ENCODE data around the gene MASP2.

Gene MASP2

DNA sequence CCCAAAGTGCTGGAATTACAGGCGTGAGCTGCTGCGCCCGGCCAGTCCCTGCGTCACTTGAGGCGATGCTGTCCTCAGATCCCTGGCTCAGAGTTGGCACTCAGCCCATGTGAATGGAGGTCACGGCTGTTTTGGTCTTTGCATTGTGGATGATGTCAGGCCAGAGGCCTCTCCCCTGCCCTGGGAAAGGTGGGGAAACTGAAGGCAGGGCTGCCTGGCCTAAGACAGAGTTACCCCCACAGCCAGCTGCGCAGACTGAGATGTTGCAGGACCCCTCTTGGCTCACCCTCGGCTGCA lies 821 bp downstream of the MASP2 start:
- DNase-seq (ENCODE audit: insufficient read length, low spot score) (no peak), FAIRE-seq (no peak)
- TF ChIP-seq, protein P1, sequence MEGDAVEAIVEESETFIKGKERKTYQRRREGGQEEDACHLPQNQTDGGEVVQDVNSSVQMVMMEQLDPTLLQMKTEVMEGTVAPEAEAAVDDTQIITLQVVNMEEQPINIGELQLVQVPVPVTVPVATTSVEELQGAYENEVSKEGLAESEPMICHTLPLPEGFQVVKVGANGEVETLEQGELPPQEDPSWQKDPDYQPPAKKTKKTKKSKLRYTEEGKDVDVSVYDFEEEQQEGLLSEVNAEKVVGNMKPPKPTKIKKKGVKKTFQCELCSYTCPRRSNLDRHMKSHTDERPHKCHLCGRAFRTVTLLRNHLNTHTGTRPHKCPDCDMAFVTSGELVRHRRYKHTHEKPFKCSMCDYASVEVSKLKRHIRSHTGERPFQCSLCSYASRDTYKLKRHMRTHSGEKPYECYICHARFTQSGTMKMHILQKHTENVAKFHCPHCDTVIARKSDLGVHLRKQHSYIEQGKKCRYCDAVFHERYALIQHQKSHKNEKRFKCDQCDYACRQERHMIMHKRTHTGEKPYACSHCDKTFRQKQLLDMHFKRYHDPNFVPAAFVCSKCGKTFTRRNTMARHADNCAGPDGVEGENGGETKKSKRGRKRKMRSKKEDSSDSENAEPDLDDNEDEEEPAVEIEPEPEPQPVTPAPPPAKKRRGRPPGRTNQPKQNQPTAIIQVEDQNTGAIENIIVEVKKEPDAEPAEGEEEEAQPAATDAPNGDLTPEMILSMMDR (IDR thresholded peaks at IDR 0.05; ENCODE audit: insufficient read depth, missing control alignments): no peak

DNA sequence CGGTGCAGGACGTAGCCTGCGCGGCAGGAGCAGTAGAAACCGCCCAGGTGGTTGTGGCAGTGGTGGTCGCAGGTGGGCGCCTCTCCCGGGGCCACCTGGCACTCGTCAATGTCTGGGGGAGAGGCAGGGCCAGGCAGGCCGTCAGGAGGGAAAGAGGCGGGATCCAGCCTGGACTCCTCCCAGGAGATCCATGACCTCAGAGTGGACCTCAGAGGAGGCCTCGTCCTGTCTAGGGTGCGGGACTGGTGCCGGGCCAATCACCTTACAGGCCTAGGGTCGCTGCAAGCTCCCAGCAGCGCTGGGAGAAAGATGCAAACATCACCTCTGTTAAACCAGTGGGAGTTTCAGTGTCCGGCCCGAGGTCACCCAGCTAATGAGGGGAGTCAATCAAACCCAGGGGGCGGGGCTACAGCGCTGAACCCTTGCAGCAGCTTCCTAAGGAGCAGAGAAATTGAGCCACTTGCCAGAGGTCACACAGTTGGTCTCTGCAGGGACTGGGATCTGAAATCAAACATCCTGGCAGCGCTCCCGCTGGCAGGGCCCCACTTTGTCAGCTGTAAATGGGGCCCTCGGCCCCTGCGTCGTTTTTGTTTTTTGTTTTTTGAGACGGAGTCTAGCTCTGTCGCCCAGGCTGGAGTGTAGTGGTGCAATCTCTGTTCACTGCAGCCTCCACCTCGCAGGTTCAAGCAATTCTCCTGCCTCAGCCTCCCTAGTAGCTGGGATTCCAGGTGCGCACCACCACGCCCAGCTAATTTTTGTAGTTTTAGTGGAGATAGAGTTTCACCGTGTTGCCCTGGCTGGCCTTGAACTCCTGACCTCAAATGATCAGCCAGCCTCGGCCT lies 1.4 kb downstream of the MASP2 start:
- TF ChIP-seq, protein P1 (IDR thresholded peaks at IDR 0.05; ENCODE audit: insufficient read depth, missing control alignments): no peak
- DNase-seq (ENCODE audit: insufficient read length, low spot score) (no peak), FAIRE-seq (no peak)

DNA sequence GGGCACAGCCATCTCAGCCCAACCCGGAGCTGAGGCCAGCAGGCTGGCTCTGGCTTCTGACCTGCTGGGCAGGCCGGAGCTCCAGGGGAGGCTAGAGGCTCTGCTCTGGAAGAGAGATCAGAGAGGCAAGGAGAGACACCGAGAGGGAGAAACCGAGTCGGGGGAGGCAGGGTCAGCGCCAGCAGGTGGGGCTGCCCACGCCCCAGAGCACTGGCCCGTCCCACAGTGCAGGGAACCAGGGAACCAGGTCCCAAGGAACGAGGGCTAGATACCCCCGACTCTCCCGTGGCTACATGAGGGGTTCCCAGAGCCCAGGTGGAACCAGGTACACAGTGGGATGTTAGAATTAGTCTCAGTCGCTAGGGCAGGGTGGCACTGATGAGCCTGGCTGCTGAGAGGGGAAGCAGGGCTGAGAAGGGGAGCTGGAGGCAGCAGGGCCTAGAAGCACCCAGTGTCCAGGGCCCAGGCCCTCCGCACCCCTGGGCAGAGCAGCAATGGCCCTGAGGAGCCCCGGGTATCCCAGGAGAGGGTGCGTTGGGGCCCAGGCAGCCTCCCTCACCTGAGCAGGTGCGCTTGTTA lies 2.1 kb downstream of the MASP2 start:
- TF ChIP-seq, protein P1 (IDR thresholded peaks at IDR 0.05; ENCODE audit: insufficient read depth, missing control alignments): no peak
- no peak for DNase-seq (ENCODE audit: insufficient read length, low spot score)
- FAIRE-seq: no peak

DNA sequence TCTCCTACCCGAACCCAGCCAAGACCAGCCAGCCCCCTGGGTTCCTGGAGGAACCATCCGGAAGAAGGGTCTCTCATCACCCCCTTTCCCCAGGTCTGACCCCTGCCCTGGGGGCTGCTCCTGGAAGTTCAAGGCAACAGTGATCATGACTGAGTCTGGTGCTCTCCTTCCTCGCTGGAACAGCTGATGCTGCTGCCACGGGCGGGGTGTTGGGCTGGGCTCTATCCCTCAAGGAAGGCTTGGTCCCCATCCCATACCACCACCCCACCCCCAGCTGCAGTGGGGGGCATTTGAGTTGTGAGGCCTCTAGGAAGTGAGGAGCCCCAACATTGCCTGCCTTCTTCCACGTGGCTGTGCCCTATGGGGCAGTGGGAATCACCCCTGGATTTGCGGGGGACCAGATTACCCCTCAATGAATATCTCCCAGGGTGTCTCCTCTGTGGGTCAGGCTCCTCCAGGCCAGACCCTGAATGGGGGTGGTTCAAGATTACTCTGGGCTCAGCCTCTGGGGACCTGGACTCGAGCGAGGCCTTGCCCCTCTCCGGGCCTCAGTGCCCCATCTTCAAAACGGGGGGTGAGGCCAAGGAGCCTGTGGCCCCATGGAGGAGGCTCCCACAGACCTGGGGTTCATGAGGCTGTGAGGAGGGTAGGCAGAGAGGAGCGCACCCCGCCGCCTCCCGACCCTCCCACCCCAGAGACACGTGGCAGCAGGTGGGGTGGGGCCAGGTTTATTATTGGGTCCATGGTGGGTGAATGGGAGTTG lies 2.8 kb downstream of the MASP2 start:
- FAIRE-seq (no peak), DNase-seq (ENCODE audit: insufficient read length, low spot score) (no peak)
- TF ChIP-seq, protein P1 (IDR thresholded peaks at IDR 0.05; ENCODE audit: insufficient read depth, missing control alignments): no peak

DNA sequence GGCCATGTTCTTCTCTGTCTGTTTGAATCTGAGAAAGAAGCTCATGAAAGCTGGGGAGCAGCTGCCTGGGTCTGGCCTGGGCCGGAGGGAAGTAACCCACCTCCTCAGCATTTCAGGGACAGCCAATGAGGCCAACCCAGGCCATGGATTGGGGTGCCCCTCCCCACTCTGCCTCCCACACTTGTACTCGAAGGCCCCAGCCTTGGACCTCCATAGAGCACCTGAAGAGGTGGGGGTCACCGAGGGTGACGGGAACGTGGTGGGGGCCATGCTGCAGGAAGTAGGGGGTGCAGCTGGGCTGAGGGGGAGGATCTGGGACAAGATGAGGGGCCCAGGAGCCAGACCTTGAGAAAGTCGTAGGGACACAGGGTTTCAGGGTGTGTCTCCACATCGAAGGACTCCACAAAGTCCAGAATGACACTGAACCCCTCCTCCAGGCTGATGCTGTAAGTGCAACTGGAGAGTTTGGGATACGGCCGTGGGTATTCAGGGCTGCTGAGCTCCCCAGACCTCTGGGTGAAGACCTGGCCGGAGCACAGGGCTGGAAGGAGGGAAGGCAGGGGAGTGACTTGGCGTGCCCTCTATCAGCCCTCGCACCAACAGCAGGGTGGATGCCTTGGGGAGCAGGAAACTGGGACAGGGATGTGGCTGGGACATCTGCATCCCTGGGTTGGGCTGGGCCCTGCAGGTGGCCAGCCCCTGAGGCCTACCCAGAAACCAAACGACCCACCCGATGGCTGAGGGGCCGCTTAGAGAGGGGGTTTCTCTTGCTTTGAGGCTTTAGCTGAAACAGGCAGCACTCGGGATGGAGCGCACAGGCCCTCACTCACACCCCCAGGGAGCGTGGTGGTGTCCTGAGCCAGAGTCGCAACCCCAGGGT lies 3.8 kb downstream of the MASP2 start:
- FAIRE-seq (no peak), DNase-seq (ENCODE audit: insufficient read length, low spot score) (no peak)

DNA sequence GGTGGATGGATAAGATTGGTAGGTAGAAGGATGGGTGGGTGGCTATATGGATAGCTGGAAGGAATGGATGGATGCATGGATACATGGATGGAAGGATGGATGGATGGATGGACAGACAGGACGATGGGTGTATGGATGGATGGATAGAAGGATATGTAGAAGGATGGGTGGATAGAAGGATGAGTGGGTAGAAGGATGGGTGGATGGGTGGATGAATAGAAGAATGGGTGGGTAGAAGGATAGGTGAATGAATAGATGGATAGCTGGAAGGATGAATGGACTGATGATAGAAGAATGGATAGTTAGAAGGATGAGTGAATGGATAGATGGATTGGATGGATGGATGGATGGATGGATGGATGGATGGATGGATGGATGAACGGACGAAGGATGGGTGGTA lies 5.0 kb downstream of the MASP2 start:
- DNase-seq (ENCODE audit: insufficient read length, low spot score): no peak
- TF ChIP-seq, protein P1 (IDR thresholded peaks at IDR 0.05; ENCODE audit: insufficient read depth, missing control alignments): no peak
- FAIRE-seq: no peak

More for the DNA sequence above, 3.8 kb downstream of the MASP2 start:
- TF ChIP-seq, protein P1 (IDR thresholded peaks at IDR 0.05; ENCODE audit: insufficient read depth, missing control alignments): no peak

Measured in D721Med (cell line).